Neural cell (in vitro differentiated cells): Measurements from ENCODE around the gene GPALPP1.
"Not testable (repeated sequence)": the region's sequence is repeated elsewhere in the genome, so short reads cannot be mapped to it uniquely, and the experiment has no call there.

Experiments
- EP300 ChIP-seq: fragments of 450-650 bp; conservative IDR thresholded peaks from 2 replicates; pipeline ENCODE4 v1.6.1; 2014; ENCODE audit warnings: antibody characterized with exemption, mild to moderate bottlenecking, moderate library complexity; ENCODE audit not compliant: poor library complexity, severe bottlenecking
- EZH2 ChIP-seq: fragments of 200-600, 300-800 bp; shearing (Covaris generic), sonication (generic); IDR thresholded peaks from 2 replicates; pipeline ENCODE4 v1.6.1; 2014; ENCODE audit warnings: antibody characterized with exemption, low read length, borderline replicate concordance, mild to moderate bottlenecking; ENCODE audit not compliant: insufficient read depth, poor library complexity, severe bottlenecking
- MXI1 ChIP-seq: fragments of 450-650 bp; conservative IDR thresholded peaks from 2 replicates; pipeline ENCODE4 v1.6.1; 2014; ENCODE audit warnings: antibody characterized with exemption, mild to moderate bottlenecking; ENCODE audit not compliant: poor library complexity, severe bottlenecking
- POLR2AphosphoS5 ChIP-seq: IDR thresholded peaks from 2 replicates; pipeline ENCODE4 v1.6.1; 2012
- RAD21 ChIP-seq: fragments of 450-650 bp; conservative IDR thresholded peaks from 2 replicates; pipeline ENCODE4 v1.6.1; 2014; ENCODE audit warnings: antibody characterized with exemption, mild to moderate bottlenecking, moderate library complexity
- SMC3 ChIP-seq: fragments of 450-650 bp; conservative IDR thresholded peaks from 2 replicates; pipeline ENCODE4 v1.6.1; 2014; ENCODE audit warnings: antibody characterized with exemption, mild to moderate bottlenecking, moderate library complexity; ENCODE audit not compliant: poor library complexity
- TAF1 ChIP-seq: IDR thresholded peaks from 2 replicates; pipeline ENCODE4 v1.6.1; 2012; ENCODE audit warnings: low read depth
- TF ChIP-seq, protein P1 (sequence below): IDR thresholded peaks from 2 replicates; pipeline ENCODE4 v1.6.1; 2012; ENCODE audit warnings: borderline replicate concordance
- TF ChIP-seq, protein P2 (sequence below): fragments of 450-650 bp; IDR thresholded peaks from 2 replicates; pipeline ENCODE4 v1.5.1; 2014; ENCODE audit warnings: antibody characterized with exemption, mild to moderate bottlenecking, moderate library complexity; ENCODE audit not compliant: poor library complexity, severe bottlenecking

DNA sequence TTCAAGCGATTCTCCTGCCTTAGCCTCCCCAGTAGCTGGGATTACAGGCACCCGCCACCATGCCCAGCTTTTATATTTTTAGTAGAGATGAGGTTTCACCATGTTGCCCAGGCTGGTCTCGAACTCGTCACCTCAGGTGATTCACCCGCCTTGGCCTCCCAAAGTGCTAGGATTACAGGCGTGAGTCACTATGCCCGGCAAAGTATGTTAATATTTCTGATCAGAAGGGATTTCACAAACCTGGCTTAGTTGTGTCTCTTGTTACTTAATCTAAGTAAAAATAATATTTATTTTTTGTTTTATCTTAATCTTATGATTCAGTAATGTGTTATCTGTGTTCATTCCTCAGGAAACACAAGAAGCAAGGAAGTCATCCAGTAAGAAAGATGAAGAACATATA lies 30.6 kb downstream of the GPALPP1 start:
- TF ChIP-seq, protein P1, sequence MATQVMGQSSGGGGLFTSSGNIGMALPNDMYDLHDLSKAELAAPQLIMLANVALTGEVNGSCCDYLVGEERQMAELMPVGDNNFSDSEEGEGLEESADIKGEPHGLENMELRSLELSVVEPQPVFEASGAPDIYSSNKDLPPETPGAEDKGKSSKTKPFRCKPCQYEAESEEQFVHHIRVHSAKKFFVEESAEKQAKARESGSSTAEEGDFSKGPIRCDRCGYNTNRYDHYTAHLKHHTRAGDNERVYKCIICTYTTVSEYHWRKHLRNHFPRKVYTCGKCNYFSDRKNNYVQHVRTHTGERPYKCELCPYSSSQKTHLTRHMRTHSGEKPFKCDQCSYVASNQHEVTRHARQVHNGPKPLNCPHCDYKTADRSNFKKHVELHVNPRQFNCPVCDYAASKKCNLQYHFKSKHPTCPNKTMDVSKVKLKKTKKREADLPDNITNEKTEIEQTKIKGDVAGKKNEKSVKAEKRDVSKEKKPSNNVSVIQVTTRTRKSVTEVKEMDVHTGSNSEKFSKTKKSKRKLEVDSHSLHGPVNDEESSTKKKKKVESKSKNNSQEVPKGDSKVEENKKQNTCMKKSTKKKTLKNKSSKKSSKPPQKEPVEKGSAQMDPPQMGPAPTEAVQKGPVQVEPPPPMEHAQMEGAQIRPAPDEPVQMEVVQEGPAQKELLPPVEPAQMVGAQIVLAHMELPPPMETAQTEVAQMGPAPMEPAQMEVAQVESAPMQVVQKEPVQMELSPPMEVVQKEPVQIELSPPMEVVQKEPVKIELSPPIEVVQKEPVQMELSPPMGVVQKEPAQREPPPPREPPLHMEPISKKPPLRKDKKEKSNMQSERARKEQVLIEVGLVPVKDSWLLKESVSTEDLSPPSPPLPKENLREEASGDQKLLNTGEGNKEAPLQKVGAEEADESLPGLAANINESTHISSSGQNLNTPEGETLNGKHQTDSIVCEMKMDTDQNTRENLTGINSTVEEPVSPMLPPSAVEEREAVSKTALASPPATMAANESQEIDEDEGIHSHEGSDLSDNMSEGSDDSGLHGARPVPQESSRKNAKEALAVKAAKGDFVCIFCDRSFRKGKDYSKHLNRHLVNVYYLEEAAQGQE, result not testable (repeated sequence)
- TF ChIP-seq, protein P2, sequence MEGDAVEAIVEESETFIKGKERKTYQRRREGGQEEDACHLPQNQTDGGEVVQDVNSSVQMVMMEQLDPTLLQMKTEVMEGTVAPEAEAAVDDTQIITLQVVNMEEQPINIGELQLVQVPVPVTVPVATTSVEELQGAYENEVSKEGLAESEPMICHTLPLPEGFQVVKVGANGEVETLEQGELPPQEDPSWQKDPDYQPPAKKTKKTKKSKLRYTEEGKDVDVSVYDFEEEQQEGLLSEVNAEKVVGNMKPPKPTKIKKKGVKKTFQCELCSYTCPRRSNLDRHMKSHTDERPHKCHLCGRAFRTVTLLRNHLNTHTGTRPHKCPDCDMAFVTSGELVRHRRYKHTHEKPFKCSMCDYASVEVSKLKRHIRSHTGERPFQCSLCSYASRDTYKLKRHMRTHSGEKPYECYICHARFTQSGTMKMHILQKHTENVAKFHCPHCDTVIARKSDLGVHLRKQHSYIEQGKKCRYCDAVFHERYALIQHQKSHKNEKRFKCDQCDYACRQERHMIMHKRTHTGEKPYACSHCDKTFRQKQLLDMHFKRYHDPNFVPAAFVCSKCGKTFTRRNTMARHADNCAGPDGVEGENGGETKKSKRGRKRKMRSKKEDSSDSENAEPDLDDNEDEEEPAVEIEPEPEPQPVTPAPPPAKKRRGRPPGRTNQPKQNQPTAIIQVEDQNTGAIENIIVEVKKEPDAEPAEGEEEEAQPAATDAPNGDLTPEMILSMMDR, result not testable (repeated sequence)
- TF ChIP-seq EP300, RAD21, POLR2AphosphoS5, EZH2, TAF1, MXI1, SMC3: not testable (repeated sequence)
